ENCODE results near the gene CMPK2.

CMPK2 gene

GRCh38 chr2:6885551-6885950 lies 19.8 kb upstream of the CMPK2 start:
- Histone ChIP-seq H3K27me3 (no peaks in the 10 kb centered on the region), H3K9me3 (no peaks in the 10 kb centered on the region), H3K27ac (no peak overlapping the region), H3K4me1 (ENCODE audit: control insufficient read depth in 1 of 2, insufficient read depth in 1 of 2, low read depth in 1 of 2, low read length in 1 of 2) (no peaks in the 10 kb centered on the region), H3K36me3 (no peaks in the 10 kb centered on the region), H3K4me3 (ENCODE audit: low read depth in 1 of 2, low read length in 1 of 2) (no peak overlapping the region)
- no peak for TF ChIP-seq CTCF (IDR thresholded peaks at IDR 0.05)

GRCh38 chr2:6883448-6884122 lies 17.9 kb upstream of the CMPK2 start:
- Histone ChIP-seq H3K27ac (no peak overlapping the region), H3K9me3 (no peaks in the 10 kb centered on the region), H3K27me3 (peaks cover 4% of the 10 kb centered on the region), H3K36me3 (no peaks in the 10 kb centered on the region), H3K4me1 (ENCODE audit: control insufficient read depth in 1 of 2, insufficient read depth in 1 of 2, low read depth in 1 of 2, low read length in 1 of 2) (no peaks in the 10 kb centered on the region), H3K4me3 (ENCODE audit: low read depth in 1 of 2, low read length in 1 of 2) (no peak overlapping the region)
- TF ChIP-seq CTCF (IDR thresholded peaks at IDR 0.05) = no peak

- Histone ChIP-seq H3K9me3 (no peaks in the 10 kb centered on the region), H3K27me3 (peaks cover 5% of the 10 kb centered on the region), H3K4me1 (ENCODE audit: control insufficient read depth in 1 of 2, insufficient read depth in 1 of 2, low read depth in 1 of 2, low read length in 1 of 2) (peaks cover 15 to 18% of the 10 kb centered on the region in 2 experiments), H3K27ac (no peak overlapping the region), H3K4me3 (ENCODE audit: low read depth in 1 of 2, low read length in 1 of 2) (no peak overlapping the region), H3K36me3 (no peaks in the 10 kb centered on the region)
- no peak for TF ChIP-seq CTCF (IDR thresholded peaks at IDR 0.05)
These were observed 15.8 kb upstream of the CMPK2 start for GRCh38 chr2:6881516-6881915.

- H3K4me1 ChIP-seq (ENCODE audit: control insufficient read depth in 1 of 2, insufficient read depth in 1 of 2, low read depth in 1 of 2, low read length in 1 of 2) = peaks cover 18 to 20% of the 10 kb centered on the region in 2 experiments
- no peaks in the 10 kb centered on the region for H3K9me3 ChIP-seq
- no peak overlapping the region for H3K4me3 ChIP-seq (ENCODE audit: low read depth in 1 of 2, low read length in 1 of 2)
- H3K27me3 ChIP-seq = peaks cover 5% of the 10 kb centered on the region
- no peak overlapping the region for H3K27ac ChIP-seq
- H3K36me3 ChIP-seq = no peaks in the 10 kb centered on the region
- no peak for TF ChIP-seq CTCF (IDR thresholded peaks at IDR 0.05)
These were observed 15.3 kb upstream of the CMPK2 start for GRCh38 chr2:6881046-6881445.

GRCh38 chr2:6880200-6880733 lies 14.6 kb upstream of the CMPK2 start:
- Histone ChIP-seq H3K4me3 (ENCODE audit: low read depth in 1 of 2, low read length in 1 of 2) (no peak overlapping the region), H3K9me3 (no peaks in the 10 kb centered on the region), H3K36me3 (no peaks in the 10 kb centered on the region), H3K4me1 (ENCODE audit: control insufficient read depth in 1 of 2, insufficient read depth in 1 of 2, low read depth in 1 of 2, low read length in 1 of 2) (peaks cover 18 to 20% of the 10 kb centered on the region in 2 experiments), H3K27me3 (peaks cover 5% of the 10 kb centered on the region), H3K27ac (no peak overlapping the region)
- no peak for TF ChIP-seq CTCF (IDR thresholded peaks at IDR 0.05)

Measured in neutrophil (primary cell).